ENCODE measurements around the gene MEF2C.

Gene MEF2C

GRCh38 chr5:88746438-88746882 is 136.5 kb downstream of the MEF2C start:
- H3K4me1 Mint-ChIP-seq, result peaks cover 31% of the 10 kb centered on the region
- no peaks in the 10 kb centered on the region for H3K27me3 Mint-ChIP-seq (ENCODE audit: low read depth)

DNA sequence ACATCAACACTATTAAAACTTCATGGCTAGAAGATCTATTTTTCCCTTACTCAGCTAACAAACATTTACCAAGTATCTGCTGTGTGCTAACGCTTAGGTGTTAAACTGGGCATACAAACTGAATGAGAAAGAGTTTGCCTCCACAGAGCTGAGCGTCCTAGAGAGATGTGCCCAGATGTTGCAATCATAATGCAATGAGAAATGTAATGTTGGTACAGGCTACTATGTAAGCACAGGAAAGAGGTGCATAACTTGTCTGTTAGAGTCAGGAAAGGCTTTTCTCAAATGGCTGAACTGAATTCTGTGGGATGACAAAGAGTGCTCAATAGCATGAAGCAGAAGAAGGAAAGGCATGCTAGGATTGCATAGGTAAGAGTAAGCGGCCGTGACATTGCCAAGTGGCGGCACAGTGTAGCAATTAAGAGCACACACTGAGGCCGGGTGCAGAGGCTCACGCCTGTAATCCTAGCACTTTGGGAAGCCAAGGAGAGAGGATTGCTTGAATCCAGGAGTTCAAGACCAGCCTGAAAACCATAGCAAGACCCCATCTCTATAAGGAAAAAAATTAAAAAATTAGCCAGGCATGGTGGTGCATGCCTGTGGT is 137.8 kb downstream of the MEF2C start:
- Mint-ChIP-seq H3K27ac (peak overlapping the region in 1 of 3 experiments; percentile 21), H3K9me3 (no peaks in the 10 kb centered on the region), H3K4me1 (peaks cover 31% of the 10 kb centered on the region), H3K36me3 (ENCODE audit: low read depth) (peaks cover 20% of the 10 kb centered on the region), H3K27me3 (ENCODE audit: low read depth) (no peaks in the 10 kb centered on the region), H3K4me3 (no peak overlapping the region)
- TF ChIP-seq CTCF (IDR thresholded peaks at IDR 0.05; ENCODE audit: unreplicated experiment in 3 of 3), result no peak

More at GRCh38 chr5:88746438-88746882, 136.5 kb downstream of the MEF2C start:
- Mint-ChIP-seq H3K36me3 (ENCODE audit: low read depth) (peaks cover 24% of the 10 kb centered on the region), H3K4me3 (no peak overlapping the region), H3K27ac (peak overlapping the region in 1 of 3 experiments; percentile 19), H3K9me3 (no peaks in the 10 kb centered on the region)
- no peak for TF ChIP-seq CTCF (IDR thresholded peaks at IDR 0.05; ENCODE audit: unreplicated experiment in 3 of 3)

GRCh38 chr5:88743231-88743834 is 139.7 kb downstream of the MEF2C start:
- Mint-ChIP-seq H3K27me3 (ENCODE audit: low read depth) (no peaks in the 10 kb centered on the region), H3K36me3 (ENCODE audit: low read depth) (peaks cover 16% of the 10 kb centered on the region), H3K9me3 (no peaks in the 10 kb centered on the region), H3K4me1 (peaks cover 19% of the 10 kb centered on the region), H3K27ac (no peak overlapping the region), H3K4me3 (no peak overlapping the region)
- TF ChIP-seq CTCF (IDR thresholded peaks at IDR 0.05; ENCODE audit: unreplicated experiment in 3 of 3), result no peak

DNA sequence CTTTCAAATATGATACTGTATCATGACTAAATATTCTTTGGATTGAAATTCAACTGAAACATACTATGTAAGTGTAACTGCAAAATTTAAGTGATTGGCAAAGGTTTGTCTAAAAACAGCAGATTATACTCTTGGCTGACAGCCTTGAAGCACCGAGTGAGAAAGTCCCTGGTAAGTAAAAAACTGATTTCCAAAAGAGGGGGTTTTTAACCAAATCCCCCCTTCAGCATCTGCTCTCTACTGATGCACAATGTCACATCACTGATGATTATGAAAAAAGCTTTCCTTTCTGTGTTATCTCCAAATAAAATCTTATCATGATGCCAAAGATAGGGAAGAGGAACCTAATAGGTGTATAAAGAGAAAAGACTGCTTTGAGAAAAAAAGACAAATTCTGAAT is 141.0 kb downstream of the MEF2C start:
- Mint-ChIP-seq H3K4me3 (no peak overlapping the region), H3K27ac (no peak overlapping the region), H3K4me1 (peaks cover 15% of the 10 kb centered on the region), H3K9me3 (no peaks in the 10 kb centered on the region), H3K36me3 (ENCODE audit: low read depth) (peaks cover 16% of the 10 kb centered on the region), H3K27me3 (ENCODE audit: low read depth) (no peaks in the 10 kb centered on the region)
- no peak for TF ChIP-seq CTCF (IDR thresholded peaks at IDR 0.05; ENCODE audit: unreplicated experiment in 3 of 3)

- Mint-ChIP-seq H3K27ac (no peak overlapping the region), H3K4me3 (no peak overlapping the region), H3K9me3 (no peaks in the 10 kb centered on the region), H3K36me3 (ENCODE audit: low read depth) (peaks cover 12% of the 10 kb centered on the region), H3K27me3 (ENCODE audit: low read depth) (no peaks in the 10 kb centered on the region), H3K4me1 (peaks cover 5% of the 10 kb centered on the region)
- TF ChIP-seq CTCF (IDR thresholded peaks at IDR 0.05; ENCODE audit: unreplicated experiment in 3 of 3), result no peak
Observed at GRCh38 chr5:88740604-88741185, 142.3 kb downstream of the MEF2C start.

Data from nephron (organoid).